ENCODE results near the gene DEFB131A.
"Not testable (repeated sequence)": the region's sequence is repeated elsewhere in the genome, so short reads cannot be mapped to it uniquely, and the experiment has no call there.

The DEFB131A gene

GRCh38 chr4:9444114-9444513 lies at the start of gene DEFB131A:
Gene DEFB131A (plus strand): TSS chr4:9444414. CDS start chr4:9444534, 120 bp downstream.
- H3K9me3 ChIP-seq (ENCODE audit: control insufficient read depth, low read length); H3K9ac ChIP-seq; H3K27ac ChIP-seq; H3K4me3 ChIP-seq (ENCODE audit: low read depth, low read length); H3K4me1 ChIP-seq; H2AFZ ChIP-seq; H3K79me2 ChIP-seq; H3K4me2 ChIP-seq (ENCODE audit: low read length); H3K36me3 ChIP-seq (ENCODE audit: control insufficient read depth, insufficient read depth, low read length); H3K27me3 ChIP-seq (ENCODE audit: control insufficient read depth, insufficient read depth, low read length): not testable (repeated sequence)

GRCh38 chr4:9405774-9406173 lies 38.4 kb upstream of the DEFB131A start:
- H3K79me2 ChIP-seq; H3K9ac ChIP-seq; H3K4me1 ChIP-seq; H3K27me3 ChIP-seq (ENCODE audit: control insufficient read depth, insufficient read depth, low read length); H3K27ac ChIP-seq; H3K4me2 ChIP-seq (ENCODE audit: low read length); H3K4me3 ChIP-seq (ENCODE audit: low read depth, low read length); H3K9me3 ChIP-seq (ENCODE audit: control insufficient read depth, low read length); H2AFZ ChIP-seq; H3K36me3 ChIP-seq (ENCODE audit: control insufficient read depth, insufficient read depth, low read length): not testable (repeated sequence)

- H3K4me2 ChIP-seq (ENCODE audit: low read length); H3K9me3 ChIP-seq (ENCODE audit: control insufficient read depth, low read length); H2AFZ ChIP-seq; H3K36me3 ChIP-seq (ENCODE audit: control insufficient read depth, insufficient read depth, low read length); H3K4me3 ChIP-seq (ENCODE audit: low read depth, low read length); H3K27me3 ChIP-seq (ENCODE audit: control insufficient read depth, insufficient read depth, low read length); H3K9ac ChIP-seq; H3K79me2 ChIP-seq; H3K27ac ChIP-seq; H3K4me1 ChIP-seq: not testable (repeated sequence)
These were observed 37.7 kb upstream of the DEFB131A start for GRCh38 chr4:9406491-9406890.

GRCh38 chr4:9409793-9410192 lies 34.4 kb upstream of the DEFB131A start:
- Histone ChIP-seq H2AFZ (no peak overlapping the region), H3K4me1 (no peaks in the 10 kb centered on the region), H3K9me3 (ENCODE audit: control insufficient read depth, low read length) (no peaks in the 10 kb centered on the region), H3K79me2 (no peaks in the 10 kb centered on the region), H3K4me2 (ENCODE audit: low read length) (no peak overlapping the region), H3K27ac (no peak overlapping the region), H3K4me3 (ENCODE audit: low read depth, low read length) (no peak overlapping the region), H3K9ac (no peak overlapping the region), H3K36me3 (ENCODE audit: control insufficient read depth, insufficient read depth, low read length) (no peaks in the 10 kb centered on the region), H3K27me3 (ENCODE audit: control insufficient read depth, insufficient read depth, low read length) (no peaks in the 10 kb centered on the region)
- no peak for TF ChIP-seq CTCF (IDR thresholded peaks at IDR 0.05)

GRCh38 chr4:9421884-9422455 lies 22.2 kb upstream of the DEFB131A start:
- H3K36me3 ChIP-seq (ENCODE audit: control insufficient read depth, insufficient read depth, low read length); H3K4me2 ChIP-seq (ENCODE audit: low read length); H3K27me3 ChIP-seq (ENCODE audit: control insufficient read depth, insufficient read depth, low read length); H3K27ac ChIP-seq; H2AFZ ChIP-seq; H3K9me3 ChIP-seq (ENCODE audit: control insufficient read depth, low read length); H3K4me1 ChIP-seq; H3K79me2 ChIP-seq; H3K9ac ChIP-seq; H3K4me3 ChIP-seq (ENCODE audit: low read depth, low read length): not testable (repeated sequence)

- H2AFZ ChIP-seq; H3K9me3 ChIP-seq (ENCODE audit: control insufficient read depth, low read length); H3K9ac ChIP-seq; H3K4me1 ChIP-seq; H3K36me3 ChIP-seq (ENCODE audit: control insufficient read depth, insufficient read depth, low read length); H3K4me2 ChIP-seq (ENCODE audit: low read length); H3K27me3 ChIP-seq (ENCODE audit: control insufficient read depth, insufficient read depth, low read length); H3K27ac ChIP-seq; H3K4me3 ChIP-seq (ENCODE audit: low read depth, low read length); H3K79me2 ChIP-seq: not testable (repeated sequence)
These were observed 18.3 kb upstream of the DEFB131A start for GRCh38 chr4:9425916-9426315.

- not testable (repeated sequence) for H2AFZ ChIP-seq; H3K27me3 ChIP-seq (ENCODE audit: control insufficient read depth, insufficient read depth, low read length); H3K9me3 ChIP-seq (ENCODE audit: control insufficient read depth, low read length); H3K4me3 ChIP-seq (ENCODE audit: low read depth, low read length); H3K36me3 ChIP-seq (ENCODE audit: control insufficient read depth, insufficient read depth, low read length); H3K79me2 ChIP-seq; H3K27ac ChIP-seq; H3K4me2 ChIP-seq (ENCODE audit: low read length); H3K9ac ChIP-seq; H3K4me1 ChIP-seq
These were observed 14.2 kb upstream of the DEFB131A start for GRCh38 chr4:9430061-9430460.

GRCh38 chr4:9433320-9433719 lies 10.9 kb upstream of the DEFB131A start:
- not testable (repeated sequence) for H3K36me3 ChIP-seq (ENCODE audit: control insufficient read depth, insufficient read depth, low read length); H3K27ac ChIP-seq; H3K4me3 ChIP-seq (ENCODE audit: low read depth, low read length); H3K4me1 ChIP-seq; H3K9me3 ChIP-seq (ENCODE audit: control insufficient read depth, low read length); H3K4me2 ChIP-seq (ENCODE audit: low read length); H3K9ac ChIP-seq; H3K27me3 ChIP-seq (ENCODE audit: control insufficient read depth, insufficient read depth, low read length); H2AFZ ChIP-seq; H3K79me2 ChIP-seq

GRCh38 chr4:9436728-9437127 lies 7.5 kb upstream of the DEFB131A start:
- H3K79me2 ChIP-seq; H3K27ac ChIP-seq; H3K9me3 ChIP-seq (ENCODE audit: control insufficient read depth, low read length); H2AFZ ChIP-seq; H3K4me2 ChIP-seq (ENCODE audit: low read length); H3K36me3 ChIP-seq (ENCODE audit: control insufficient read depth, insufficient read depth, low read length); H3K4me3 ChIP-seq (ENCODE audit: low read depth, low read length); H3K4me1 ChIP-seq; H3K27me3 ChIP-seq (ENCODE audit: control insufficient read depth, insufficient read depth, low read length); H3K9ac ChIP-seq: not testable (repeated sequence)

GRCh38 chr4:9442355-9442754 lies 1.9 kb upstream of the DEFB131A start:
- not testable (repeated sequence) for H3K27me3 ChIP-seq (ENCODE audit: control insufficient read depth, insufficient read depth, low read length); H3K4me1 ChIP-seq; H2AFZ ChIP-seq; H3K79me2 ChIP-seq; H3K4me3 ChIP-seq (ENCODE audit: low read depth, low read length); H3K9me3 ChIP-seq (ENCODE audit: control insufficient read depth, low read length); H3K4me2 ChIP-seq (ENCODE audit: low read length); H3K36me3 ChIP-seq (ENCODE audit: control insufficient read depth, insufficient read depth, low read length); H3K9ac ChIP-seq; H3K27ac ChIP-seq

GRCh38 chr4:9444681-9445080 lies 467 bp downstream of the DEFB131A start:
- H3K27ac ChIP-seq; H3K9ac ChIP-seq; H3K36me3 ChIP-seq (ENCODE audit: control insufficient read depth, insufficient read depth, low read length); H3K4me1 ChIP-seq; H3K79me2 ChIP-seq; H3K4me3 ChIP-seq (ENCODE audit: low read depth, low read length); H2AFZ ChIP-seq; H3K9me3 ChIP-seq (ENCODE audit: control insufficient read depth, low read length); H3K27me3 ChIP-seq (ENCODE audit: control insufficient read depth, insufficient read depth, low read length); H3K4me2 ChIP-seq (ENCODE audit: low read length): not testable (repeated sequence)

Measured in parathyroid adenoma (tissue), 2 donors.